Pancreas (tissue), 10 donors: ENCODE measurements around the gene CAMKMT. TPM values are rescaled to one million over a fixed set of nuclear protein-coding genes. Genes with fewer than 3 reads are reported as not detected.

ENCODE experiments used
- ATAC-seq, 4 donors: fragments of 200-7000 bp; cut with Tn5 transposase; one replicate each; pipeline versions ENCODE4 v1.8.0 to v1.9.1; 2020; ENCODE audit warnings: mild to moderate bottlenecking in 4 of 4, moderate library complexity in 4 of 4
- DNase-seq, 6 donors: peaks; one replicate each; pipeline ENCODE4 v3.0.0-alpha.2; 2020
- FAIRE-seq: peaks from 2 replicates; lab custom pipeline; 2012; peaks lifted over from hg19 to GRCh38; lab: Jason Lieb, UNC
- H3K27ac ChIP-seq, 4 donors: fragments of 200-600 bp; sonication (generic); 1 replicate in 3 of 4; 2 replicates in 1 of 4; pipeline versions ENCODE4 v1.5.0 to v1.8.0; 2020
- H3K27me3 ChIP-seq, 4 donors: fragments of 200-600 bp; one replicate each; pipeline ENCODE4 v1.8.0; 2021
- H3K36me3 ChIP-seq, 3 donors: fragments of 200-600 bp; sonication (generic) in 1 of 3; one replicate each; pipeline versions ENCODE4 v1.5.0 to v1.8.0; 2020 to 2021
- H3K4me1 ChIP-seq, 3 donors: fragments of 200-600 bp; one replicate each; pipeline ENCODE4 v1.8.0; 2021
- H3K4me3 ChIP-seq, 4 donors: fragments of 200-600 bp; sonication (generic) in 2 of 4; one replicate each; pipeline versions ENCODE4 v1.5.0 to v1.8.0; 2020 to 2021
- H3K9me3 ChIP-seq, 4 donors: fragments of 200-600 bp; one replicate each; pipeline ENCODE4 v1.8.0; 2021
- CTCF ChIP-seq, 4 donors: fragments of 200-600 bp; sonication (generic) in 3 of 4; IDR thresholded peaks; one replicate each; pipeline versions ENCODE4 v1.5.0 to v1.8.0; 2021; ENCODE audit warnings: antibody characterized with exemption in 4 of 4
- WGBS, 2 donors: extraction: QIAGEN DNeasy Blood & Tissue Kit; methylation state at CpG; one replicate each; pipeline ENCODE4 v1.1.7; 2013; 5-methylcytosine and 5-hydroxymethylcytosine counted together
- intact Hi-C, 3 donors: fragments of 100-400 bp; cut with DNase I; formaldehyde crosslinking; loops; one replicate each; pipeline versions ENCODE4 v1.11.1 to v1.14.2; 2022
- polyA plus RNA-seq, 2 donors: library from polyadenylated mRNA; stranded (reverse); fragments of 200-250 nt; gene quantifications; one replicate each; pipeline ENCODE4 v1.2.3, GENCODE V29; 2013
- total RNA-seq, 6 donors: library from RNA; stranded (reverse); fragmentation: NEBNext Ultra II Directional in 4 of 6; extraction: Animal tissue kit (Norgen Biotek cat#: 25700) in 4 of 6; gene quantifications; one replicate each; pipeline versions ENCODE4 v1.2.1 to v1.2.4, GENCODE V29; 2021 to 2023
- donor health status: healthy with polysubstance abuse.
- donor health status: DM: no; HTN: no; CAD: no; lungs with moderate emphysema.
- donor health status: DM: no; HTN: no; CAD: no.
- donor health status: control.
- donor health status: control.
- donor health status: Bipolar disorder and iron deficiency.
- donor health status: DM: yes; HTN: yes; CAD: no.
- donor health status: DM: no; HTN: no; CAD: no.
- donor health status: DM: no; HTN: no; CAD: no.
- donor health status: DM: yes; HTN: yes; CAD: no.

CAMKMT gene
- total and polyA plus RNA-seq, 8 donors: 4.6 to 11.9 (median 8.3) TPM

- no peak for FAIRE-seq
- intact Hi-C loops: no loop called here
- H3K36me3 ChIP-seq: no peaks in the 10 kb centered on the region
- no peaks in the 10 kb centered on the region for H3K9me3 ChIP-seq
- DNase-seq: no peak
- ATAC-seq: no peak
- no peaks in the 10 kb centered on the region for H3K4me1 ChIP-seq
- no peak overlapping the region for H3K4me3 ChIP-seq
- H3K27me3 ChIP-seq: no peaks in the 10 kb centered on the region
- no peak for TF ChIP-seq CTCF (IDR thresholded peaks at IDR 0.05)
- H3K27ac ChIP-seq: no peak overlapping the region
- 77 to 78% methylated on average over 12 of the region's 12 CpGs for WGBS, 2 donors
These were observed 383.5 kb downstream of the CAMKMT start for GRCh38 chr2:44744961-44745892.

- FAIRE-seq: no peak
- 89 to 92% methylated on average over 4 of the region's 4 CpGs for WGBS, 2 donors
- no peak overlapping the region for H3K27ac ChIP-seq
- DNase-seq: no peak
- intact Hi-C loops: no loop called here
- no peak for ATAC-seq
- H3K4me3 ChIP-seq: no peak overlapping the region
- no peaks in the 10 kb centered on the region for H3K4me1 ChIP-seq
- no peaks in the 10 kb centered on the region for H3K27me3 ChIP-seq
- H3K9me3 ChIP-seq: no peaks in the 10 kb centered on the region
- no peaks in the 10 kb centered on the region for H3K36me3 ChIP-seq
- TF ChIP-seq CTCF (IDR thresholded peaks at IDR 0.05): no peak
These were observed 384.4 kb downstream of the CAMKMT start for GRCh38 chr2:44745922-44746766.

- no peak for DNase-seq
These were observed 385.3 kb downstream of the CAMKMT start for GRCh38 chr2:44746856-44747615.

GRCh38 chr2:44747794-44748193, 386.0 kb downstream of the CAMKMT start:
- H3K36me3 ChIP-seq: no peaks in the 10 kb centered on the region
- intact Hi-C loops: no loop called here
- no peak for FAIRE-seq
- no peaks in the 10 kb centered on the region for H3K27me3 ChIP-seq
- no peak overlapping the region for H3K4me3 ChIP-seq
- no peak overlapping the region for H3K27ac ChIP-seq
- ATAC-seq: no peak
- TF ChIP-seq CTCF (IDR thresholded peaks at IDR 0.05): no peak
- H3K4me1 ChIP-seq: no peaks in the 10 kb centered on the region
- H3K9me3 ChIP-seq: no peaks in the 10 kb centered on the region
- DNase-seq: no peak

More at GRCh38 chr2:44746856-44747615, 385.3 kb downstream of the CAMKMT start:
- H3K4me3 ChIP-seq: no peak overlapping the region
- intact Hi-C loops: no loop called here
- WGBS, 2 donors: 84 to 90% methylated on average over 8 of the region's 8 CpGs
- no peaks in the 10 kb centered on the region for H3K36me3 ChIP-seq
- H3K27me3 ChIP-seq: no peaks in the 10 kb centered on the region
- H3K4me1 ChIP-seq: no peaks in the 10 kb centered on the region
- no peak for TF ChIP-seq CTCF (IDR thresholded peaks at IDR 0.05)
- no peak overlapping the region for H3K27ac ChIP-seq
- no peaks in the 10 kb centered on the region for H3K9me3 ChIP-seq
- ATAC-seq (no peak), FAIRE-seq (no peak)
